KOPT-K1 (cell line): ENCODE data around the gene ERLIN1.
"Not testable (repeated sequence)": the region's sequence is repeated elsewhere in the genome, so short reads cannot be mapped to it uniquely, and the experiment has no call there.

Experiments
- H3K27ac ChIP-seq: fragments of 200-600 bp; sonication (generic); 2 replicates; pipeline ENCODE4 v1.5.1; 2016; ENCODE audit warnings: antibody characterized with exemption, mild to moderate bottlenecking, low read depth, low read length; ENCODE audit not compliant: poor library complexity, severe bottlenecking
- H3K36me3 ChIP-seq: fragments of 200-600 bp; sonication (generic); 2 replicates; pipeline ENCODE4 v1.5.1; 2017; ENCODE audit warnings: antibody characterized with exemption, mild to moderate bottlenecking, low read length, moderate library complexity; ENCODE audit not compliant: insufficient read depth
- H3K9me3 ChIP-seq: fragments of 200-600 bp; sonication (generic); 2 replicates; pipeline ENCODE4 v1.5.1; 2017; ENCODE audit warnings: antibody characterized with exemption, low read length, mild to moderate bottlenecking; ENCODE audit not compliant: insufficient read depth, poor library complexity, severe bottlenecking

The ERLIN1 gene

GRCh38 chr10:100130831-100131230 lies 55.0 kb downstream of the ERLIN1 start:
- Histone ChIP-seq H3K9me3 (peaks cover 20% of the 10 kb centered on the region), H3K36me3 (no peaks in the 10 kb centered on the region), H3K27ac (no peak overlapping the region)

- Histone ChIP-seq H3K9me3 (peaks cover 8% of the 10 kb centered on the region), H3K36me3 (no peaks in the 10 kb centered on the region), H3K27ac (no peak overlapping the region)
Observed at GRCh38 chr10:100129424-100129823, 56.4 kb downstream of the ERLIN1 start.

GRCh38 chr10:100128951-100129350 lies 56.9 kb downstream of the ERLIN1 start:
- no peak overlapping the region for H3K27ac ChIP-seq
- peaks cover 4% of the 10 kb centered on the region for H3K9me3 ChIP-seq
- H3K36me3 ChIP-seq, result no peaks in the 10 kb centered on the region

GRCh38 chr10:100125335-100125734 lies 60.5 kb downstream of the ERLIN1 start:
- H3K9me3 ChIP-seq, H3K36me3 ChIP-seq, H3K27ac ChIP-seq: not testable (repeated sequence)

GRCh38 chr10:100124097-100124496 lies 61.7 kb downstream of the ERLIN1 start:
- no peak overlapping the region for H3K27ac ChIP-seq
- no peaks in the 10 kb centered on the region for H3K9me3 ChIP-seq
- no peaks in the 10 kb centered on the region for H3K36me3 ChIP-seq

- Histone ChIP-seq H3K9me3 (no peaks in the 10 kb centered on the region), H3K27ac (peak overlapping the region; percentile 21), H3K36me3 (no peaks in the 10 kb centered on the region)
Observed at GRCh38 chr10:100122780-100123179, 63.0 kb downstream of the ERLIN1 start.

GRCh38 chr10:100120550-100120949 lies 65.3 kb downstream of the ERLIN1 start:
- no peaks in the 10 kb centered on the region for H3K36me3 ChIP-seq
- H3K27ac ChIP-seq, result no peak overlapping the region
- H3K9me3 ChIP-seq, result no peaks in the 10 kb centered on the region

- no peaks in the 10 kb centered on the region for H3K36me3 ChIP-seq
- H3K27ac ChIP-seq, result no peak overlapping the region
- H3K9me3 ChIP-seq, result no peaks in the 10 kb centered on the region
Observed at GRCh38 chr10:100119726-100120125, 66.1 kb downstream of the ERLIN1 start.

GRCh38 chr10:100114976-100115770 lies 70.7 kb downstream of the ERLIN1 start:
- Histone ChIP-seq H3K27ac (no peak overlapping the region), H3K9me3 (no peaks in the 10 kb centered on the region), H3K36me3 (no peaks in the 10 kb centered on the region)

GRCh38 chr10:100114460-100114859 lies 71.4 kb downstream of the ERLIN1 start:
- no peaks in the 10 kb centered on the region for H3K36me3 ChIP-seq
- no peaks in the 10 kb centered on the region for H3K9me3 ChIP-seq
- H3K27ac ChIP-seq, result no peak overlapping the region

- peaks cover 6% of the 10 kb centered on the region for H3K9me3 ChIP-seq
- no peaks in the 10 kb centered on the region for H3K36me3 ChIP-seq
- H3K27ac ChIP-seq, result no peak overlapping the region
Observed at GRCh38 chr10:100109670-100110069, 76.2 kb downstream of the ERLIN1 start.

- H3K27ac ChIP-seq, result no peak overlapping the region
Observed at GRCh38 chr10:100106865-100107264, 79.0 kb downstream of the ERLIN1 start.

GRCh38 chr10:100104300-100104699 lies 81.5 kb downstream of the ERLIN1 start:
- peaks cover 30% of the 10 kb centered on the region for H3K9me3 ChIP-seq
- no peaks in the 10 kb centered on the region for H3K36me3 ChIP-seq
- no peak overlapping the region for H3K27ac ChIP-seq

More at GRCh38 chr10:100106865-100107264, 79.0 kb downstream of the ERLIN1 start:
- Histone ChIP-seq H3K36me3 (no peaks in the 10 kb centered on the region), H3K9me3 (peaks cover 26% of the 10 kb centered on the region)

GRCh38 chr10:100103581-100103980 lies 82.2 kb downstream of the ERLIN1 start:
- Histone ChIP-seq H3K27ac (no peak overlapping the region), H3K36me3 (no peaks in the 10 kb centered on the region), H3K9me3 (peaks cover 31% of the 10 kb centered on the region)

- Histone ChIP-seq H3K9me3 (peaks cover 35% of the 10 kb centered on the region), H3K36me3 (no peaks in the 10 kb centered on the region), H3K27ac (no peak overlapping the region)
Observed at GRCh38 chr10:100101192-100102076, 84.4 kb downstream of the ERLIN1 start.
